CD4-positive, CD25-positive, alpha-beta regulatory T cell (primary cell): ENCODE results near the gene CACNA1A. TPM values are rescaled to one million over a fixed set of nuclear protein-coding genes. Genes with fewer than 3 reads are reported as not detected.

Source experiments
- ATAC-seq, 2 donors: fragments of 150-1000 bp; cut with Tn5 transposase; one replicate each; pipeline ENCODE4 v1.10.0; 2021; ENCODE audit warnings: low read depth in 2 of 2, moderate number of reproducible peaks in 2 of 2, moderate library complexity in 1 of 2
- DNase-seq, 3 donors: peaks; one replicate each; pipeline versions ENCODE4 v3.0.0 to v3.0.0-alpha.2; 2012 to 2022; ENCODE audit warnings: mixed read lengths in 1 of 3
- H3K27ac ChIP-seq: one replicate; pipeline ENCODE4 v1.7.0; 2013; ENCODE audit warnings: mild to moderate bottlenecking, low read length; ENCODE audit not compliant: insufficient read depth, poor library complexity, severe bottlenecking
- H3K27me3 ChIP-seq: one replicate; pipeline ENCODE4 v1.7.0; 2013; ENCODE audit warnings: low read length; ENCODE audit not compliant: control insufficient read depth, insufficient read depth
- H3K36me3 ChIP-seq: one replicate; pipeline ENCODE4 v1.7.0; 2013; ENCODE audit warnings: mild to moderate bottlenecking, low read length, moderate library complexity; ENCODE audit not compliant: control insufficient read depth, insufficient read depth
- H3K4me1 ChIP-seq: 2 replicates; pipeline ENCODE4 v1.7.0; 2013; ENCODE audit warnings: mild to moderate bottlenecking, low read length; ENCODE audit not compliant: insufficient read depth, control insufficient read depth, poor library complexity, severe bottlenecking
- H3K4me3 ChIP-seq: one replicate; pipeline ENCODE4 v1.7.0; 2013; ENCODE audit warnings: low read depth, mild to moderate bottlenecking, low read length, moderate library complexity
- H3K9me3 ChIP-seq, 2 experiments: 1 replicate in 1 of 2; 2 replicates in 1 of 2; pipeline ENCODE4 v1.7.0; 2013; ENCODE audit warnings: low read length in 2 of 2, mild to moderate bottlenecking in 1 of 2, moderate library complexity in 1 of 2; ENCODE audit not compliant: control insufficient read depth in 2 of 2
- H3K27ac Mint-ChIP-seq, 3 donors: one replicate each; pipeline ENCODE4 v1.8.0; 2020 to 2022; ENCODE audit warnings: mild to moderate bottlenecking in 3 of 3, mixed read lengths in 3 of 3, moderate library complexity in 2 of 3
- H3K27me3 Mint-ChIP-seq: one replicate; pipeline ENCODE4 v1.8.0; 2022; ENCODE audit warnings: mild to moderate bottlenecking, mixed read lengths
- H3K36me3 Mint-ChIP-seq: one replicate; pipeline ENCODE4 v1.8.0; 2020; ENCODE audit warnings: mixed read lengths
- H3K4me1 Mint-ChIP-seq, 4 donors: one replicate each; pipeline ENCODE4 v1.8.0; 2020 to 2022; ENCODE audit warnings: mixed read lengths in 4 of 4, mild to moderate bottlenecking in 1 of 4
- H3K4me3 Mint-ChIP-seq, 4 donors: one replicate each; pipeline ENCODE4 v1.8.0; 2020 to 2022; ENCODE audit warnings: mild to moderate bottlenecking in 4 of 4, mixed read lengths in 4 of 4, moderate library complexity in 3 of 4
- H3K9me3 Mint-ChIP-seq, 7 donors: one replicate each; pipeline ENCODE4 v1.8.0; 2020 to 2022; ENCODE audit warnings: mixed read lengths in 7 of 7, mild to moderate bottlenecking in 3 of 7, moderate library complexity in 2 of 7
- polyA plus RNA-seq, 4 donors: library from polyadenylated mRNA; unstranded; fragments of 300-500 nt; fragmentation: Illumina TruSeq; gene quantifications; one replicate each; pipeline ENCODE4 v1.2.3, GENCODE V29; 2021
- total RNA-seq: library from RNA; stranded (reverse); gene quantifications from one replicate; pipeline ENCODE4 v1.2.3, GENCODE V29; 2022

CACNA1A gene
- total and polyA plus RNA-seq, 5 donors from 2014 or later: 0.16 to 0.62 TPM; not detected in 3

DNA sequence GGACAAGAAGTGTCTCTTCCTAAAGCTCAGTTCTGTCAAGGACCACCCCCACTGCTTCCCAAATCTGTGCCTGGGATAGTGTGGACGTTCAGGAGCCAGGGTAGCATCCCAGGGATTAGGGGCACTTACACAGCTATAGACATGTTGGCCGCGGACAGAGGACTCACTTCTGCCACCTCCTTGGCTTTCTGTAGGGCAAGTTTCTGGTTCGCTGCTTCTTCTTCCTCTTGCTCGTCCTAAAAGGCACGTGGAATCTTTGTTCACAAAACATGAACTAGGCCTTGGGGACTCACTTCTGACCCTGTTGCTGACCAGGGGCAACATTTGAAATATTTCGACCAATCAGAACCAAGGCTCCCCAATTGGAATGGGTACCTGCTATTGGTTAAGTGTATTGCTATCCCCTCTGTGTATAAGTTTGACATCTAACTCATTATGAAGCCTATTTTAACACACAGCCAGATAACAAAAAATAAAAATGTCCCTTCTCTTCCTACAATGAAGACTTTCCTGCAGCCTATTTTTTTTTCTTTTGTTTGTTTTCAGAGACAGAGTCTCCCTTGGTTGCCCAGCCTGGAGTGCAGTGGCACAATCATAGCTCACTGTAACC lies 205.8 kb downstream of the CACNA1A start:
- Mint-ChIP-seq H3K27me3 (peaks cover 55% of the 10 kb centered on the region), H3K27ac (no peak overlapping the region), H3K4me3 (no peak overlapping the region), H3K36me3 (no peaks in the 10 kb centered on the region), H3K4me1 (peaks cover 0 to 8% (median 4%) of the 10 kb centered on the region in 4 donors), H3K9me3 (peaks cover 0 to 2% (median 0%) of the 10 kb centered on the region in 7 donors)
- Histone ChIP-seq H3K4me3 (no peak overlapping the region), H3K27ac (no peak overlapping the region), H3K36me3 (no peaks in the 10 kb centered on the region), H3K9me3 (no peaks in the 10 kb centered on the region), H3K27me3 (peaks cover 5% of the 10 kb centered on the region), H3K4me1 (peaks cover 3% of the 10 kb centered on the region)
- DNase-seq: no peak
- no peak for ATAC-seq

DNA sequence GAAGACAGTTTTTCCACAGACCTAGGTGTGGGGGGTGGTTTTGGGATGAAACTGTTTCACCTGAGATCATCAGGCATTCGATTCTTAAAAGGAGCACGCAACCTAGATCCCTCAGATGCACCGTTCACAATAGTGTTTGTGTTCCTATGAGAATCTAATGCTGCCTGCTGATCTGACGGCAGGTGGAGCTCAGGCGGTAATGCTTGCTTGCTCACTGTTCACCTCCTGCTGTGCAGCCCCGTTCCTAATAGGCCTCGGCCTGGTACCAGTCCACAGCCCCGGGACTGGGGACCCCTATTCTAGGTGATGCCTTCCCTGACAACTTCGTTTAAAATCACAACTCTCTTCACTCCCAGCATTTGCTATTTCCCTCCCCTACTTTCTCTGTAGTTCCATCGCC lies 206.4 kb downstream of the CACNA1A start:
- Mint-ChIP-seq H3K4me3 (no peak overlapping the region), H3K27me3 (peaks cover 55% of the 10 kb centered on the region), H3K27ac (no peak overlapping the region), H3K4me1 (peaks cover 0 to 8% (median 2%) of the 10 kb centered on the region in 4 donors), H3K36me3 (no peaks in the 10 kb centered on the region), H3K9me3 (peaks cover 0 to 2% (median 0%) of the 10 kb centered on the region in 7 donors)
- ATAC-seq (no peak), DNase-seq (no peak)
- H3K27me3 ChIP-seq: peaks cover 5% of the 10 kb centered on the region
- no peaks in the 10 kb centered on the region for H3K9me3 ChIP-seq
- no peak overlapping the region for H3K27ac ChIP-seq
- H3K4me1 ChIP-seq: peaks cover 3% of the 10 kb centered on the region
- H3K36me3 ChIP-seq: no peaks in the 10 kb centered on the region
- no peak overlapping the region for H3K4me3 ChIP-seq

DNA sequence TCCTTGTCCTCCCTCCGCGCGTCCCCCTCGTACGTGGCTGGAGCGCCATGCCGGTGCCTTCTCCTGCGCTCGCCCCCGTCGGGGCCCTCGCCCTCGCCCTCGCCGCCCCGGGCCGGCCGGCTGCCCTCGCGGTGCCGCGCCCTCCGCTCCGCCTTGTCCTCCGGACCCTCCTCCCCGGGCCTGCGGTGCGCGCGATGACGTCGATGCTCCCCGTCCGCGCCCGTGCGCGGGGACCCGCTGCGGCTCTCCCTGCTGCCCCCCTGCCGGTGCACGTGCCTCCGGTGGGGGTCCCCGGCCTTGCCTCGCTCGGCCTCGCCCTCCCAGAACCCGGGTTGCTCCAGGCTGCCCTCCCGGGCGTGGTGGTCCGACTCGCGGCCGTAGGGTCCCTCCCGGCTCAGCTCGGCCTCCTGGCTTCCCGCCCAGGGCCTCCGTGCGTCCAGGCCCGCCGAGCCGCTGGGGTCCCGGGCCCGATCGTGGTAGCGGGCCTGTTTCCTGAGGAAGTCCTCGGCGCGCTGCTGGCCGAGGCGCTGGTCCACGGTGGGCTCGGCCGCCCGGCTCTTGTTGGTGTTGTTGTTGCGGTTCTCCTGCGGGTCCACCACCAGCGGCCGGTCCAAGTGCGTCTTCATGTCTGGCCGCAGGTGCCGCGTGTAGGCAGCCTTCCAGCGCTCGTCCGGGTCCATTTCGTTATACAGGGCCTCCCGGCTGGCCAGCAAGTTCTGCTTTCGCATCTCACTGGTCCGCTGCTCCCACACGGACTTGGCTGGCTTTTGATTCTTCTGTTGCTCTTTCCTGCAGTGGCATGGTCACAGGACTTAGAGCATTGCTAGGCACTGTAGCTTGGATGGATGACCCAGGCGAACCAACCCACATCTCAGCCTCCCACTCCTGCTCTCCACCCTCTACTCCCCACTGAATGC lies 207.5 kb downstream of the CACNA1A start:
- Mint-ChIP-seq H3K27me3 (peaks cover 49% of the 10 kb centered on the region), H3K4me1 (peaks cover 0 to 8% (median 0%) of the 10 kb centered on the region in 4 donors), H3K27ac (no peak overlapping the region), H3K36me3 (no peaks in the 10 kb centered on the region), H3K9me3 (peaks cover 0 to 2% (median 0%) of the 10 kb centered on the region in 7 donors), H3K4me3 (peak overlapping the region in 2 of 4 donors; percentile 11 to 56)
- H3K36me3 ChIP-seq: no peaks in the 10 kb centered on the region
- H3K9me3 ChIP-seq: no peaks in the 10 kb centered on the region
- no peak overlapping the region for H3K27ac ChIP-seq
- H3K4me1 ChIP-seq: peaks cover 3% of the 10 kb centered on the region
- H3K4me3 ChIP-seq: no peak overlapping the region
- DNase-seq: no peak
- H3K27me3 ChIP-seq: peaks cover 5% of the 10 kb centered on the region
- ATAC-seq: no peak

DNA sequence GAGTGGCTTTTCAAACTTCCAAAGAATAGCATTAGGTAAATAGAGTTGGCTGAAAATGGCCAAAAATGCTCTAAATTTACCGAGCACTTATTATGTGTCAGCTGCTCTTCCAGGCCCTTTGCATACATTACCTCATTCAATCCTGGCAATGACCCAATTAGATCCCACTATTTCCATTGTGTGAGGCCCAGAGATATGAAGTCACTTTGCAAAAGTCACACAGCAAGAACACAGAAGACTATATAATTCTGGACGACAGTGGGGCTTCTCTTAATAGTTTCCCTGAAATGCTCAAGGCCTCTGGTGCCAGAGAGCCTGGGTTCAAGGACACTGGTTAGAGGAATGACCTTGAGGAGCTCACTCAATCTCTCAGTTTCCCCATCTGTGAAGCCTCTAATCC lies 209.3 kb downstream of the CACNA1A start:
- Mint-ChIP-seq H3K27ac (no peak overlapping the region), H3K36me3 (no peaks in the 10 kb centered on the region), H3K27me3 (peaks cover 45% of the 10 kb centered on the region), H3K4me3 (no peak overlapping the region), H3K4me1 (peaks cover 0 to 8% (median 0%) of the 10 kb centered on the region in 4 donors), H3K9me3 (peaks cover 0 to 2% (median 0%) of the 10 kb centered on the region in 7 donors)
- H3K27me3 ChIP-seq: peaks cover 5% of the 10 kb centered on the region
- peaks cover 3% of the 10 kb centered on the region for H3K4me1 ChIP-seq
- H3K9me3 ChIP-seq: no peaks in the 10 kb centered on the region
- no peak overlapping the region for H3K27ac ChIP-seq
- H3K36me3 ChIP-seq: no peaks in the 10 kb centered on the region
- ATAC-seq: no peak
- no peak for DNase-seq
- H3K4me3 ChIP-seq: no peak overlapping the region

GRCh38 chr19:13294812-13295567 lies 211.3 kb downstream of the CACNA1A start:
- Mint-ChIP-seq H3K27me3 (peaks cover 34% of the 10 kb centered on the region), H3K9me3 (peaks cover 0 to 2% (median 0%) of the 10 kb centered on the region in 7 donors), H3K4me3 (no peak overlapping the region), H3K27ac (no peak overlapping the region), H3K36me3 (no peaks in the 10 kb centered on the region), H3K4me1 (peaks cover 0 to 8% (median 0%) of the 10 kb centered on the region in 4 donors)
- ATAC-seq: no peak
- no peaks in the 10 kb centered on the region for H3K36me3 ChIP-seq
- no peak overlapping the region for H3K4me3 ChIP-seq
- no peak overlapping the region for H3K27ac ChIP-seq
- no peaks in the 10 kb centered on the region for H3K9me3 ChIP-seq
- H3K27me3 ChIP-seq: peaks cover 5% of the 10 kb centered on the region
- no peak for DNase-seq
- H3K4me1 ChIP-seq: peaks cover 3% of the 10 kb centered on the region

DNA sequence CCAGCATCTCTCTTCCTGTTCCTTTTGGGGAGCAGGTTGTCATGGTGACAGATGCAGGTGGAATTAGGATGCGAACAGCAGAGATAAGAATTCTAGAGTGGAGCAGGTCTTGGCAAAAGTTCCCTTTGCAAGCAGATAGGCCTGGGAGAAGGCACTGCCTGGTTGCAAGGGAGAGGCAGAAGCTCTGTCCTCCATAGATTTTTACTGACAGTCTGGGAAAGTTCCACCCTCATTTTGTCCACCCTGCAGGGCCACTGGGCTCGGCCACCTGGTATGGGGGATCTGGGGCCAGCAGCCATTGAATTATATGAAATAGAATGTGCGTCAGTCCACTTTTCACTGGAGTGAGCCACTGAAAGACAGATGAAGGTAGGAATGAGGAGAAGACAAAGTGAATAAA lies 214.4 kb downstream of the CACNA1A start:
- ATAC-seq (no peak), DNase-seq (no peak)
- Mint-ChIP-seq H3K27ac (no peak overlapping the region), H3K4me3 (no peak overlapping the region), H3K27me3 (peaks cover 19% of the 10 kb centered on the region), H3K9me3 (peaks cover 0 to 1% (median 0%) of the 10 kb centered on the region in 7 donors), H3K4me1 (no peaks in the 10 kb centered on the region), H3K36me3 (no peaks in the 10 kb centered on the region)
- no peaks in the 10 kb centered on the region for H3K4me1 ChIP-seq
- no peaks in the 10 kb centered on the region for H3K36me3 ChIP-seq
- H3K9me3 ChIP-seq: no peaks in the 10 kb centered on the region
- no peak overlapping the region for H3K27ac ChIP-seq
- H3K27me3 ChIP-seq: no peaks in the 10 kb centered on the region
- H3K4me3 ChIP-seq: no peak overlapping the region

DNA sequence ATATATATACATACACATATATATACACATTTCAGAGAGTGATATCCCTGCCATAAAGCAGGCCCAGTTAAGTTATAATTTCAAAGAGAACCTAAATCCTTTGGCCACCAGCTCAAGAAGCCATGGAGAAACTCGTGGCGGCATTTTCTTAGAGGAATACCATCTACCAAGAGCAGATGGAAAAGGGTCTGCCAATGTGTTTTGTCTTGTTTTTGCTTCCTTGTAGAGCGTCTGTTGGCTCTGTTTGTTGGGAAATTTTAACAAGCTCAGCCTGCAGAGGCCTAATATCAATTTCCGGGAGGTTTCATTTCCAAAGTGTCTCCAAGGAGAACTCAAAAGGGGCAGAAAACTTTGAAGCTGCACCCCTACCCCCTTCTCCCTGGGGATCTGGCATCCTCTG lies 215.5 kb downstream of the CACNA1A start:
- Mint-ChIP-seq H3K36me3 (no peaks in the 10 kb centered on the region), H3K9me3 (peaks cover 0 to 1% (median 0%) of the 10 kb centered on the region in 7 donors), H3K4me3 (no peak overlapping the region), H3K4me1 (no peaks in the 10 kb centered on the region), H3K27ac (no peak overlapping the region), H3K27me3 (peaks cover 9% of the 10 kb centered on the region)
- Histone ChIP-seq H3K4me3 (no peak overlapping the region), H3K27ac (no peak overlapping the region), H3K36me3 (no peaks in the 10 kb centered on the region), H3K9me3 (no peaks in the 10 kb centered on the region), H3K27me3 (no peaks in the 10 kb centered on the region), H3K4me1 (no peaks in the 10 kb centered on the region)
- ATAC-seq (no peak), DNase-seq (no peak)
